ENCODE data around the gene DST. TPM values are rescaled to one million over a fixed set of nuclear protein-coding genes. Genes with fewer than 3 reads are reported as not detected.

DST gene
- total RNA-seq, 1 experiment from 2014 or later = 76.0 TPM

GRCh38 chr6:56529594-56530191 lies 113.0 kb downstream of the DST start:
- no peaks in the 10 kb centered on the region for H3K4me1 ChIP-seq
- peaks cover 44% of the 10 kb centered on the region for H3K36me3 Mint-ChIP-seq (ENCODE audit: insufficient read depth, unreplicated experiment)
- peaks cover 4% of the 10 kb centered on the region for H3K4me1 Mint-ChIP-seq (ENCODE audit: low read depth, unreplicated experiment)
- H3K27me3 ChIP-seq (replicated peaks; ENCODE audit: control insufficient read depth, insufficient read depth, low read length) = no peaks in the 10 kb centered on the region
- H3K4me3 ChIP-seq (ENCODE audit: low read depth, low read length) = no peak overlapping the region
- ChIA-PET POLR2A (no interaction called here), CTCF (no interaction called here)
- no peaks in the 10 kb centered on the region for H3K9me3 Mint-ChIP-seq (ENCODE audit: unreplicated experiment)
- H3K9me3 ChIP-seq = no peaks in the 10 kb centered on the region
- BruUV-seq (replicated peaks) = no TSS peak
- no peak for TF ChIP-seq CTCF (IDR thresholded peaks at IDR 0.05; ENCODE audit: insufficient read depth in 1 of 2, low read depth in 1 of 2, low read length in 1 of 2, severe bottlenecking in 1 of 2, unreplicated experiment in 1 of 2)
- no peak overlapping the region for H3K27ac Mint-ChIP-seq (ENCODE audit: unreplicated experiment)
- H3K27me3 Mint-ChIP-seq (ENCODE audit: insufficient read depth, unreplicated experiment) = no peaks in the 10 kb centered on the region
- H3K4me3 Mint-ChIP-seq (ENCODE audit: unreplicated experiment) = no peak overlapping the region
- no peak for DNase-seq
- intact Hi-C loops (cut with micrococcal nuclease; ENCODE audit: unreplicated experiment) = no loop called here
- no peaks in the 10 kb centered on the region for H3K36me3 ChIP-seq (ENCODE audit: control insufficient read depth, insufficient read depth, low read length)

- intact Hi-C loops (cut with micrococcal nuclease; ENCODE audit: unreplicated experiment) = no loop called here
- no peaks in the 10 kb centered on the region for H3K9me3 Mint-ChIP-seq (ENCODE audit: unreplicated experiment)
- DNase-seq = no peak
- no peak for TF ChIP-seq CTCF (IDR thresholded peaks at IDR 0.05; ENCODE audit: insufficient read depth in 1 of 2, low read depth in 1 of 2, low read length in 1 of 2, severe bottlenecking in 1 of 2, unreplicated experiment in 1 of 2)
- no peaks in the 10 kb centered on the region for H3K27me3 Mint-ChIP-seq (ENCODE audit: insufficient read depth, unreplicated experiment)
- no peaks in the 10 kb centered on the region for H3K4me1 ChIP-seq
- no peaks in the 10 kb centered on the region for H3K36me3 ChIP-seq (ENCODE audit: control insufficient read depth, insufficient read depth, low read length)
- H3K9me3 ChIP-seq = no peaks in the 10 kb centered on the region
- BruUV-seq (replicated peaks) = no TSS peak
- POLR2A ChIA-PET = no interaction called here
- H3K4me3 ChIP-seq (ENCODE audit: low read depth, low read length) = no peak overlapping the region
- H3K27me3 ChIP-seq (replicated peaks; ENCODE audit: control insufficient read depth, insufficient read depth, low read length) = no peaks in the 10 kb centered on the region
- CTCF ChIA-PET = no interaction called here
- peaks cover 33% of the 10 kb centered on the region for H3K36me3 Mint-ChIP-seq (ENCODE audit: insufficient read depth, unreplicated experiment)
- no peaks in the 10 kb centered on the region for H3K4me1 Mint-ChIP-seq (ENCODE audit: low read depth, unreplicated experiment)
- H3K4me3 Mint-ChIP-seq (ENCODE audit: unreplicated experiment) = no peak overlapping the region
- H3K27ac Mint-ChIP-seq (ENCODE audit: unreplicated experiment) = no peak overlapping the region
Observed at GRCh38 chr6:56528412-56528841, 114.3 kb downstream of the DST start.

GRCh38 chr6:56527934-56528333 lies 114.8 kb downstream of the DST start:
- Mint-ChIP-seq H3K27ac (ENCODE audit: unreplicated experiment) (no peak overlapping the region), H3K4me1 (ENCODE audit: low read depth, unreplicated experiment) (no peaks in the 10 kb centered on the region), H3K4me3 (ENCODE audit: unreplicated experiment) (no peak overlapping the region), H3K36me3 (ENCODE audit: insufficient read depth, unreplicated experiment) (peaks cover 33% of the 10 kb centered on the region), H3K27me3 (ENCODE audit: insufficient read depth, unreplicated experiment) (no peaks in the 10 kb centered on the region), H3K9me3 (ENCODE audit: unreplicated experiment) (no peaks in the 10 kb centered on the region)
- intact Hi-C loops (cut with micrococcal nuclease; ENCODE audit: unreplicated experiment) = no loop called here
- Histone ChIP-seq H3K4me1 (no peaks in the 10 kb centered on the region), H3K36me3 (ENCODE audit: control insufficient read depth, insufficient read depth, low read length) (no peaks in the 10 kb centered on the region), H3K9me3 (no peaks in the 10 kb centered on the region), H3K4me3 (ENCODE audit: low read depth, low read length) (no peak overlapping the region), H3K27me3 (replicated peaks; ENCODE audit: control insufficient read depth, insufficient read depth, low read length) (no peaks in the 10 kb centered on the region)
- POLR2A ChIA-PET = interaction anchor here (0.7 kb wide), 1 partner anchor 1006 kb away, joined by 4 read pairs; no protein-coding TSS in a partner anchor
- no peak for DNase-seq
- CTCF ChIA-PET = no interaction called here
- BruUV-seq (replicated peaks) = no TSS peak
- no peak for TF ChIP-seq CTCF (IDR thresholded peaks at IDR 0.05; ENCODE audit: insufficient read depth in 1 of 2, low read depth in 1 of 2, low read length in 1 of 2, severe bottlenecking in 1 of 2, unreplicated experiment in 1 of 2)

Data from Caco-2 (cell line).